Stimulated activated CD4-positive, alpha-beta T cell treated with anti-CD3 and anti-CD28 coated beads, Interleukin-15, amount 100 ng/mL, for 1 hour (primary cell): ENCODE measurements around the gene DLG2.
"Not testable (repeated sequence)": the region's sequence is repeated elsewhere in the genome, so short reads cannot be mapped to it uniquely, and the experiment has no call there.

Experiments
- DNase-seq, 2 donors: peaks; one replicate each; pipeline ENCODE4 v3.0.0-alpha.2; 2020; ENCODE audit warnings: low read depth in 1 of 2, low spot score in 1 of 2

DLG2 gene

DNA sequence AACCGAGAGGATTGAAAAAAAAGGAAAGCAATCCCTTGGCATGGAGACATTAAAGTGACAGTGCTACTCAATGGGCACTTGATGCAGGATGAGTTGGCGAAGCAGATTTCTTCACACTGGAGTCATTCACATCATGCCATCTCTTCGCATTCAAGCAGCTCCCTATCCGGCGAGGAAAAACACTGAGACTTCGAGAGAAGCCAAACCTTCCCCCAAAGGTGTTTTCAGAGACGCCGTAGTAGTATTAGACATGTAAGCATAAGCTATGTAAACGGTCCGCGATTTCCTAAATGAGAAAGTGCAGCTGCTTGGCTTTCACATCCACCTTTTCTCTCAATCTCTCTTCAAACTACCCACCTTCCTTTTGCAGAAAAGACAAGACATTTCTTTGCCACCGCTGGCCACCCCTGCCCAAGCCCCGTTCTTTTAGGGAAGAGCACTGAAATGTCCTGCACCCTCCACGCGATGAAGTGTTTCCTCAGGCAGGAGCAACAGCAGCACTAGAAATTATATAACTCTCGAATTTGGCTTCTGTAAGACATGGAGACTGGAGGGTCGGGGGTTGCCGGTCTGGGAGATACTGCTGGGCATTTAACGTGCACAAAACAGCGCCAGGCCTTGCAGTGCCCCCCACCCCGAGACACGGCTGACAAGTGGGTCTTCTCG is at the start of gene DLG2:
DLG2 (minus strand) TSS at position 13 of the 666 bp plus-strand sequence.
- DNase-seq = no peak

DNA sequence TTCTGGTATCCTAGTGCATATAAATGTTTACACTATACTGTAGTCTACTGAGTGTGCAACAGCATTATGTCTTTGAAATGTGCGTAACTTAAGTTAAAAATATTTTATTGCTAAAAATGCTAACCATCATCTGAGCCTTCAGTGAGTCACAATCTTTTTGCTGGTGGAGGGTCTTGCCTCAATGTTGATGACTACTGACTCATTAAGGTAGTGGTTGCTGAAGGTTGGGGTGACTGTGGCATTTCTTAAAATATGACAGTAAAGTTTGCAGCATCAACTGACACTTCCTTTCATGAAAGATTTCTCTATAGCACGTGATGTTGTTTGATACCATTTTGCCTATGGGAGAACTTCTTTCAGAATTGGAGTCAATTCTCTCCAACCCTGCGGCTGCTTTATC is 46.2 kb upstream of the DLG2 start:
- DNase-seq = no peak

GRCh38 chr11:85672105-85672902 is 45.2 kb upstream of the DLG2 start:
- no peak for DNase-seq

DNA sequence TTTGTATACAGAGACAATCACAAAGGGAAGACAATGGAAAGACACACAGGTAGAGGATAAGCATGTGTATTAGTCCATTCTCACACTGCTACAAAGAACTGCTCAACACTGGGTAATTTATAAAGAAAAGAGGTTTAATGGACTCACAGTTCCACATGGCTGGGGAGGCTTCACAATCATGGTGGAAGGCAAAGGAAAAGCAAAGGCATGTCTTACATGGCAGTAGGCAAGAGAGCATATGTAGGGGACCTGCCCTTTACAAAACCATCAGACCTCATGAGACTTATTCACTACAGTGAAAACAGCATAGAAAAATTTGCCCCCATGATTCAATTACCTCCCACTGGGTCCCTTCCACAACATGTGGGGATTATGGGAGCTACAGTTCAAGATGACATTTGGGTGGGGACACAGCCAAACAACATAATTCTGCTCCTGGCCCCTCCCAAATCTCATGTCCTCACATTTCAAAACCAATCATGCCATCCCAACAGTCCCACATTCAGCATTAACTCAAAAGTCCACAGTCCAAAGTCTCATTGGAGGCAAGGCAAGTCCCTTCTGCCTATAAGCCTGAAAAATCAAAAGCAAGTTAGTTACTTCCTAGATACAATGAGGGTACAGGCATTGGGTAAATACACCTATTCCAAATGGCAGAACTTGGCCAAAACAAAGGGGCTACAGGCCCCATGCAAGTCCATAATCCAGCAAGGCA is 44.0 kb upstream of the DLG2 start:
- not testable (repeated sequence) for DNase-seq

GRCh38 chr11:85668157-85668556 is 41.0 kb upstream of the DLG2 start:
- no peak for DNase-seq

DNA sequence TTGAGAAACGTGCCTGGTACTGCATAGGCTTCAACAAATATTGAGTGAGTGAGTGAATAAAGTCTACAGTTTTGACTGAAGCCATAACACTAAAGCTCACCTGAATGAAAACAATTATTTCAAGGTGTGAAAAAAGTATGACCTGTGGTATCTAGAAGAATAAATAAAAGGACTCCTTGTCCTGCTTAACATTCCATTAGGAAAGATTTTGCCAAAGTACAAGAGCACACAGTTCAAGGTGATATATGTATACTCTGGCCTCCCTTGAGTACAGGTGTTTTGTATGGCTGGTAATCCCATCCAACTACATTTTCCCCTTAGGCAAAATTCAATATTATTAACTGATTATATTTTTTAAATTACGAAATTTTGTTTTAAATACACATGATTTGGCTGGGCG is 39.5 kb upstream of the DLG2 start:
- no peak for DNase-seq

DNA sequence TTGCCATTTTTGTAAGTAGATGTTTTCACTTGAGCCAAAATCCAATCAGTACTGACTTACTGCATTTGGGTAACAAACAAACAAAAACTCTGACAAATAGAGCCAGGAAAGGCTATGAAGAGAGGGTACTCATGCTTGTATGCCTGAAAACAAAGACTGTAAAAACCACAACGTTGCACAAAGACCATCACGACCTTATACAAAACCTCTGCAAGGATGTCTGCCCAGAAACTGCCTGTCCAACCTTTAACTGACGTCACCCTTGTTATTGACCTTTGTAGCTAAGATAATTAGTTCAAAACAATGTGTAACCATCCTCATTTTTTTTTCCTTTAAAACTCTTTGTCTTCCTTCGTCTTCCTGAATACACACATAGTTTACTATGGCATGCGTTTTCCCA is 38.6 kb upstream of the DLG2 start:
- DNase-seq = no peak

DNA sequence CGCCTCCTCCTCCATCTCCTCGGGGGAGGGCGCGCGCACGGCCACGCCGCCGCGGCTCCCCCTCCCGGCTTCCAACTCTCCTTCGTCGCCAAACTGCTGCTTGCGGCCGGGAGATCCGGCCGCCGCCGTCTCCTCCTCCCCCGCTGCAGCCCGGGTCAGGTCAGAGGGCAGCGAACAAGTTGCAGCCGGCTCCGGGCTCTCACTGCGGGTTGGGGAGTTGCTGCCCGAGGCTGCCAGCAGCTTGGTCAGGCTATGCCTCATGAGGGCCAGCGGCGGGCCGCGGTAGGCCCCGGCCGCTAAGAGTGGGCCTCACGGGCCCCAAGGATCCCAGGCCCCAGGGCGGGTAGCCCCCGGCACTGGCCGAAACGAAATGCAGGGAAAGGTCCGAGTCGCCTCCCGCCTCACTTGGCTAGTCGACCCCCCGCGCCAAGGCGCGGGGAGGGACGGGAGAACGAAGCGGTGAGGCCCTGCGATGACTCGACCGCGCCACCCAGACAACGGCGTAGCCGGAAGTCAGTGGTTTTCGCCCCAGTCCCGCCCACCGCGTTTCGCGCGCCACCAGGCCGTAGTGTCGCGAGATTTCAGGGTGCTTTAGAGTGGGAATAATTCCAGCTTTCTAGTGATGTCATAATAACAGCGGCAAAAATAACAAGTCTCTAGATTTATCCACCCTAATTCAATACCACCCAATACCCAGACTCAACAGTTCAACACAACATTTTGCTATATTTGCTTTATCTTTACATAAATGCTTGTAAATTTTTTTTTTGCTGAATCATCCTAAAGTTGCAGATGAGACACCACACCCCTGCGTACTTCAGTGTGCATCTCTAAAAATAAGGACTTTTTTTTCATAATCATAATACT is 37.7 kb upstream of the DLG2 start, which contains the start of gene CREBZF:
CREBZF (minus strand) TSS at position 515 of the 867 bp plus-strand sequence; CDS start at position 261, 254 bp downstream.
- peak; percentile 86 to 91 for DNase-seq

DNA sequence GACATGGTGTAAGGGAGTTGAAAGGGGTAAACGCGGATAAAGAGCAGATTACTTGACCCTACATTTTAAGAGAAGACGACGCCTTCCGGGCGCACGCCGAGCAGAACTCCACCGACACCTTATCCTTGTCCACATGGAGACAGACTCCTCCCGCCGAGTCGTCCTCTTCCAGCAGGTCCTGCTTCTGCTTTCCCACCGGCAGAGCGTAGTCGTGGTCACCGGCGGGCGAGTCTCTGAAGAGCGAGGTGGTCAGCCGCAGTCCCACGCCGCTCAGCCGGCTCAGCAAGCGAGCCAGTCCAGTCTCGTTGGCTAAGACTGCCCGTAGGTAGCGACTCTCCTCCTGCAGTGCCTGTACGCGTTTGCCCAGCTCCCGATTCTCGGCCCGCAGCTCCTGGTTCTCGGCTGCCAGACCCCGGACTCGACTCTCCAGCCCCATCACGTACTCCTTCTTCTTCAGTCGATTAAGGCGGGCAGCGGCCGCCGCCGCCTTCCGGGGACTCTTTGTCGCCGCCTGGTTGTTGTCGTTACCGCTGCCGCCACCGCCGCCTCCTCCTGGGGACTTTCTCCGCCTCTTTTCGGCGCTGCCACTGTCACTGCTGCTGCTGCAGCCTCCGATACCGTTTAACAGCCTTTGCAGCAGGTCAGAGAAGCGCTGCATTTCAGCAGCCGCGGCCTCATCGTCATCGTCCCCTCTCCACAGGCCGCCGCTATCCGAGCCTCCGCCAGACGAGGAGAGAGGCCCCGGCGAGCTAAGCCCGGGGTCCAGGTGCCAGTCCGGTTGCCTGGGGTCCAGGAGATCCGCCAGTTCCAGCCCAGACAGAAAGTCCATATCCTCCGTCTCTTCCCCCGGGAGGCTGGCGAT is 36.8 kb upstream of the DLG2 start:
- DNase-seq = peak; percentile 77 to 78

DNA sequence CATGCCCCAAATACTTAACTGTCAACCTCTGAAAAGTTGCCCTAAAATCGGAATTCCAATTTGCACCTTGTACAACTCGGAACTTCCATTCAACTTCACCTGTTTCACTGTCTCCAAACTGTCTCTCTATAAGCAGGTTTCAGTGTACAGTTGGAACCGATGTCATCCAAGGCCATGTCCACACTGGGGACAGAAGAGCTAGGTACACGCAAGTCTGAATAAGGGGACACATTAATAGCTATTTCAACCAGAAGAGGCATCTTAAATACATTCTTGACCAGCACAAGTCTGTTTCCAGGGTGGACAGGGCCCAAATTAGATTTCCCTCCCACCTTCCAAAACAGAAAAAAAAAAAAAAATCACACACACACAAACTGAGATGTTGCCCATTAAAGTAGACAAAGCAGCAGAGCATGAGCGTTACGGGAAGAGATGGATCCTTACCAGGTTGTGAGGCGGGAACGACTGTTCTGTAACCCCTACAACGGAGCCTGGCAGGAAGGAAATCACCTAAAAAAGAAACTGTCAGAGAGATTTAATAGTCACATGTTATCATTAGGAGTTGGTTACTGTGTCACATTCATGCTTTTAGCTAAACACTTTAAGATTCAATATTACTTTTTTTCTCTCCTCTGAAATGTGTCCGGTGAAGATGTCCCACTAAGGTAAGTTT is 36.1 kb upstream of the DLG2 start:
- no peak for DNase-seq

GRCh38 chr11:85661972-85662664 is 35.0 kb upstream of the DLG2 start:
- DNase-seq = no peak

- no peak for DNase-seq
These were observed 31.0 kb upstream of the DLG2 start for GRCh38 chr11:85658180-85658579.

GRCh38 chr11:85656777-85657176 is 29.6 kb upstream of the DLG2 start:
- no peak for DNase-seq

DNA sequence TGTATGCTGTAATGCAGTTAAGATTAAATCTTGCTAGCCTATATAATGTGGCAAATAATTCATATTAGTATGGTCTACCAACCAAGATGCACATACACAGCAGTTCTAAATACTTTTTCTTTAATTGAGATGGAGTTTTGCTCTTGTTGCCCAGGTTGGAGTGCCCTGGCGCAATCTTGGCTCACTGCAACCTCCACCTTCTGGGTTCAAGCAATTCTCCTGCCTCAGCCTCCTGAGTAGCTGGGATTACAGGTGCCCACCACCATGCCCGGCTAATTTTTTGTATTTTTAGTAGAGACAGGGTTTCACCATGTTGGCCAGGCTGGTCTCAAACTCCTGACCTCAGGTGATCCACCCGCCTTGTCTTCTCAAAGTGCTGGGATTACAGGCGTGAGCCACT is 27.2 kb upstream of the DLG2 start:
- DNase-seq = not testable (repeated sequence)

DNA sequence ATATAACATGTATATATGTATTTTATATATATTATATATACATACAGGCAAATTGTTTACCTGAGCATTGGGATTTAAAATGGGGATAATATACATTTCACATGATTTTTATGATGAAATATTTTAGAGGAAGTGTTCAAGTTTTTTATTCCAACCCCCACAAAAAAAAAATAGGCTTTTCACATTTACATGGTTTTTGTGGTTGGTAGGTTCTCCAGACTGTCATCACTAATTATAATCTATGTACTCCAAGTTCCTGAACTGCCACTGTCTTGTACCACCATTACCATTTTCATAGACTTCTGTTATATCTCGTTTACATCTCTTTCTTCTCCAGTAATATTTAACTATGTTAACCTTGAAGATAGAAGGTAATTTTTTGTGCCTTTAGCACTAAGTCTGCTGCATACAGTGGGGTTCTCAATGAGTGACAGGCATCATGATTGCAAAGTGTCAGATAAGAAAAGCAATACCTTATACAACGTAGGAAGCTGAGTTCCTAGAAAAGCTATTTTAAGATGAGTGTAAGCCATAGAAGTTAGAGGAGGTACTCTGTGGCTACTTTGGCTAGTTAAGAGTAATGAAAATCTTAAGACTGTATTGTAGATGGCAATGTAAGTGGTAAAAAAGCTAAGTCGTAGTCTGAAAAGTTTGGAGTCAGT is 25.8 kb upstream of the DLG2 start:
- no peak for DNase-seq

- DNase-seq = no peak
These were observed 24.0 kb upstream of the DLG2 start for GRCh38 chr11:85651118-85651517.

DNA sequence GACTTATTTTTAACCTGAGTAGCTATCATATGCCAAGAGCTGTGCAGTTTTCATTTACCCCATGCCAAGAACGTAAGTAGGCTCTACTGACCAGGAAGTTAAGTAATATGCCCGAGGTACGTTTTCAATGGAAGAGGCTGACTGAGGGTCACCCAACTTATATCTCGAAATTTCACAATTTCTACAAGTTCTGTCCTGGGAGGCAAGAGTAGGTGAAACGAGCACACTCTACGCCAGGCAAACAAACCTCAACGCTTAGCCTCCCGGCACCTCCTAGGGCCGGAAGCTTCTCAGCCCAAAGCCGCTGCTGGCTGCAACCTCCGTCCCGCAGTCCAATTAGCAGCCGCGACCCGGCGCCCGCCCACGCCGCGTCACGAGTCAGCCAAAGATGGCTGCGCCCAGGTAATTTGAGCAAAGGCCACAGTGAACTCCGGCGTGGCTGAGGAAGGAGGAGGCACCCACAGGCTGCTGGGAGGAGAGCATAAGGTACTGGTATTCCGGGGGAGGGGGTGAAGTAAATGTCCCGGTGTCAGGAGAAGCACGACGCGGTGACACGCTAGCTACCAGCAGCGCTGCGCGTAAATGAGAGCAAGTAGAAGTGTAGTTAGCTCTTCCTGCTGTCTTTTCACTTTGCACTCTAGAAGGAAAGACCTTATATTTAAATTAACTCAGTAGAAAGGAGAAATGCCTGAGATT is 20.6 kb upstream of the DLG2 start, which contains the start of gene TMEM126A:
TMEM126A (plus strand) TSS at position 364 of the 696 bp plus-strand sequence. CDS start 2,289 bp downstream, outside the sequence.
- peak; percentile 79 to 91 for DNase-seq

DNA sequence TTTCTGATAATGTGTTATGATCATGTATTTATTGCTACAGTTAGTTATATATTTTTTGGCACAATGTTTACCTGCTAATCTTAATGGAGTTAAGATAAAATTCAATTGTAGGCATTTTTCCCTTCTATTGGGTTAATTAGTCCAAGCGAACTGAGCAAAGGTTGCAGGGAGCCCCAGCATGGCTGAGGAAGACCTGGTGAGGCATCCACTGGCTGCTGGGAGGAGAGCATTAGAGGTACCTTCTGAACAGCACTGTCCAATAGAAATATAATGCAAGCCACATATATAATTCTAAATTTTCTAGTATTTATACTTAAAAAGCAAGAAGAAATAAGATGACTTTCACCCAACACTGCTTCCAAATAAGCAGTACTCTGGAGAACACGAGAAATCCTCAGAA is 19.9 kb upstream of the DLG2 start:
- DNase-seq = no peak
